GM23338 (cell line): Measurements from ENCODE around the gene FAM89A. TPM values are rescaled to one million over a fixed set of nuclear protein-coding genes. Genes with fewer than 3 reads are reported as not detected.

Source experiments
- ATAC-seq: fragments of 200-7000 bp; cut with Tn5 transposase; 3 replicates; pipeline ENCODE4 v1.9.1; 2020
- DNase-seq: peaks from one replicate; pipeline ENCODE4 v3.0.0-alpha.2; 2015; ENCODE audit warnings: low spot score
- H2AFZ ChIP-seq: fragments of 200-600 bp; sonication (generic); 2 replicates; pipeline ENCODE4 v1.8.0; 2016; ENCODE audit warnings: antibody characterized with exemption, mild to moderate bottlenecking, moderate library complexity
- H3F3A ChIP-seq: fragments of 200-600 bp; sonication (generic); replicated peaks from 2 replicates; pipeline ENCODE4 v1.8.0; 2017; ENCODE audit warnings: antibody characterized with exemption, mixed run types, low read depth
- H3K27ac ChIP-seq: fragments of 200-600 bp; sonication (generic); 2 replicates; pipeline ENCODE4 v1.6.1; 2016; ENCODE audit warnings: low read depth
- H3K27me3 ChIP-seq: fragments of 200-600 bp; sonication (generic); 2 replicates; pipeline ENCODE4 v1.8.0; 2016; ENCODE audit warnings: mild to moderate bottlenecking, mixed run types, moderate library complexity; ENCODE audit not compliant: insufficient read depth
- H3K36me3 ChIP-seq: fragments of 200-600 bp; sonication (generic); 2 replicates; pipeline ENCODE4 v1.8.0; 2016; ENCODE audit warnings: mild to moderate bottlenecking; ENCODE audit not compliant: insufficient read depth
- H3K4me1 ChIP-seq: fragments of 200-600 bp; sonication (generic); 2 replicates; pipeline ENCODE4 v1.8.0; 2016; ENCODE audit warnings: mild to moderate bottlenecking, moderate library complexity; ENCODE audit not compliant: insufficient read depth
- H3K4me2 ChIP-seq: fragments of 200-600 bp; sonication (generic); 2 replicates; pipeline ENCODE4 v1.7.1; 2017; ENCODE audit warnings: mixed run types
- H3K4me3 ChIP-seq: fragments of 200-600 bp; sonication (generic); 2 replicates; pipeline ENCODE4 v1.6.1; 2016; ENCODE audit warnings: mixed run types
- H3K79me2 ChIP-seq: fragments of 200-600 bp; sonication (generic); replicated peaks from 2 replicates; pipeline ENCODE4 v1.8.0; 2017; ENCODE audit warnings: mild to moderate bottlenecking; ENCODE audit not compliant: insufficient read depth
- H3K9me2 ChIP-seq: fragments of 200-600 bp; sonication (generic); 2 replicates; pipeline ENCODE4 v1.8.0; 2017; ENCODE audit not compliant: insufficient read depth
- H4K20me1 ChIP-seq: fragments of 200-600 bp; sonication (generic); replicated peaks from 2 replicates; pipeline ENCODE4 v1.8.0; 2017; ENCODE audit warnings: mild to moderate bottlenecking; ENCODE audit not compliant: insufficient read depth
- H3K27ac Mint-ChIP-seq: 2 replicates; pipeline ENCODE4 v1.8.0; 2020; ENCODE audit warnings: inconsistent platforms, mild to moderate bottlenecking, moderate library complexity, mixed read lengths
- H3K27me3 Mint-ChIP-seq: 3 replicates; pipeline ENCODE4 v1.8.0; 2022; ENCODE audit warnings: low read depth, mild to moderate bottlenecking, moderate library complexity, mixed read lengths, inconsistent platforms; ENCODE audit not compliant: insufficient read depth, poor library complexity
- H3K36me3 Mint-ChIP-seq: 3 replicates; pipeline ENCODE4 v1.8.0; 2021; ENCODE audit warnings: low read depth, mild to moderate bottlenecking, inconsistent platforms, moderate library complexity, mixed read lengths
- H3K4me1 Mint-ChIP-seq: 3 replicates; pipeline ENCODE4 v1.8.0; 2020; ENCODE audit warnings: mild to moderate bottlenecking, inconsistent platforms, mixed read lengths
- H3K4me3 Mint-ChIP-seq: 3 replicates; pipeline ENCODE4 v1.8.0; 2021; ENCODE audit warnings: moderate library complexity, mild to moderate bottlenecking, inconsistent platforms, mixed read lengths
- H3K9me3 Mint-ChIP-seq: 3 replicates; pipeline ENCODE4 v1.8.0; 2020; ENCODE audit warnings: moderate library complexity, mild to moderate bottlenecking, inconsistent platforms, mixed read lengths
- CREB1 ChIP-seq: fragments of 250-450 bp; sonication (Bioruptor Pico); IDR thresholded peaks from 2 replicates; pipeline ENCODE4 v1.5.0; 2020; ENCODE audit warnings: low read depth, mild to moderate bottlenecking, moderate library complexity
- CTCF ChIP-seq, 2 experiments: fragments of 200-600 bp in 1 of 2; sonication (generic) in 1 of 2; conservative IDR thresholded peaks; 2 replicates each; pipeline versions ENCODE4 v1.5.1 to v1.6.1; 2016 to 2017; ENCODE audit warnings: antibody characterized with exemption in 2 of 2, low read depth in 2 of 2, mild to moderate bottlenecking in 2 of 2, moderate library complexity in 1 of 2
- EZH2 ChIP-seq: fragments of 200-600 bp; sonication (generic); IDR thresholded peaks from one replicate; pipeline ENCODE4 v1.8.0; 2017; ENCODE audit warnings: antibody characterized with exemption, mild to moderate bottlenecking, low read depth; ENCODE audit not compliant: unreplicated experiment
- EZH2phosphoT487 ChIP-seq: fragments of 200-600 bp; sonication (generic); IDR thresholded peaks from one replicate; pipeline ENCODE4 v1.8.1; 2018; ENCODE audit warnings: antibody characterized with exemption; ENCODE audit not compliant: unreplicated experiment
- JUNB ChIP-seq: IDR thresholded peaks from one replicate; pipeline ENCODE4 v1.6.1; 2016; ENCODE audit warnings: antibody characterized with exemption; ENCODE audit not compliant: unreplicated experiment
- NANOG ChIP-seq: IDR thresholded peaks from 2 replicates; pipeline ENCODE4 v1.6.1; 2016; ENCODE audit warnings: antibody characterized with exemption, borderline replicate concordance
- POLR2AphosphoS5 ChIP-seq: IDR thresholded peaks from 2 replicates; pipeline ENCODE4 v1.6.1; 2016; ENCODE audit warnings: antibody characterized with exemption, low read depth
- STAT1 ChIP-seq: IDR thresholded peaks from one replicate; pipeline ENCODE4 v1.6.1; 2016; ENCODE audit warnings: antibody characterized with exemption; ENCODE audit not compliant: unreplicated experiment
- ZNF114 ChIP-seq: fragments of 250-450 bp; sonication (Bioruptor Pico); IDR thresholded peaks from 2 replicates; pipeline ENCODE4 v1.5.0; 2020; ENCODE audit warnings: mild to moderate bottlenecking, moderate library complexity
- ZNF331 ChIP-seq: fragments of 250-450 bp; sonication (Bioruptor Pico); IDR thresholded peaks from 2 replicates; pipeline ENCODE4 v1.5.0; 2020; ENCODE audit warnings: low read depth, mild to moderate bottlenecking, moderate library complexity
- polyA plus RNA-seq: library from polyadenylated mRNA; unstranded; fragments of >200 nt; fragmentation: Nextera tagmentation; extraction: Ambion mirVana; gene quantifications from 2 replicates; pipeline ENCODE4 v1.2.1, GENCODE V29; 2016
- total RNA-seq: library from RNA; depleted of rRNA; stranded (reverse); fragments of >200 nt; shearing (Covaris generic); gene quantifications from 2 replicates; pipeline ENCODE4 v1.2.3, GENCODE V29; 2014
- TF ChIP-seq, protein P1 (sequence below): fragments of 250-450 bp; sonication (Bioruptor Pico); IDR thresholded peaks from 2 replicates; pipeline ENCODE4 v1.5.0; 2020; ENCODE audit warnings: mild to moderate bottlenecking, moderate library complexity
- TF ChIP-seq, protein P2 (sequence below): IDR thresholded peaks from 2 replicates; pipeline ENCODE4 v1.6.1; 2016; ENCODE audit warnings: antibody characterized with exemption
- TF ChIP-seq, protein P3 (sequence below): IDR thresholded peaks from one replicate; pipeline ENCODE4 v1.6.1; 2018; ENCODE audit warnings: antibody characterized with exemption; ENCODE audit not compliant: unreplicated experiment

FAM89A gene
- total and polyA plus RNA-seq, 2 experiments from 2014 or later, result 3.2 to 3.8 TPM

- H3K27ac ChIP-seq, result no peak overlapping the region
- TF ChIP-seq NANOG, result no peak
- TF ChIP-seq ZNF114 (CRISPR knock-in tag), result no peak
- no peak for TF ChIP-seq JUNB
- no peak for TF ChIP-seq CTCF (conservative IDR thresholded peaks at IDR 0.05; ENCODE audit: low read depth in 2 of 2)
- no peak for TF ChIP-seq STAT1
- TF ChIP-seq ZNF331, result no peak
- no peak for TF ChIP-seq EZH2phosphoT487
- TF ChIP-seq, protein P1, sequence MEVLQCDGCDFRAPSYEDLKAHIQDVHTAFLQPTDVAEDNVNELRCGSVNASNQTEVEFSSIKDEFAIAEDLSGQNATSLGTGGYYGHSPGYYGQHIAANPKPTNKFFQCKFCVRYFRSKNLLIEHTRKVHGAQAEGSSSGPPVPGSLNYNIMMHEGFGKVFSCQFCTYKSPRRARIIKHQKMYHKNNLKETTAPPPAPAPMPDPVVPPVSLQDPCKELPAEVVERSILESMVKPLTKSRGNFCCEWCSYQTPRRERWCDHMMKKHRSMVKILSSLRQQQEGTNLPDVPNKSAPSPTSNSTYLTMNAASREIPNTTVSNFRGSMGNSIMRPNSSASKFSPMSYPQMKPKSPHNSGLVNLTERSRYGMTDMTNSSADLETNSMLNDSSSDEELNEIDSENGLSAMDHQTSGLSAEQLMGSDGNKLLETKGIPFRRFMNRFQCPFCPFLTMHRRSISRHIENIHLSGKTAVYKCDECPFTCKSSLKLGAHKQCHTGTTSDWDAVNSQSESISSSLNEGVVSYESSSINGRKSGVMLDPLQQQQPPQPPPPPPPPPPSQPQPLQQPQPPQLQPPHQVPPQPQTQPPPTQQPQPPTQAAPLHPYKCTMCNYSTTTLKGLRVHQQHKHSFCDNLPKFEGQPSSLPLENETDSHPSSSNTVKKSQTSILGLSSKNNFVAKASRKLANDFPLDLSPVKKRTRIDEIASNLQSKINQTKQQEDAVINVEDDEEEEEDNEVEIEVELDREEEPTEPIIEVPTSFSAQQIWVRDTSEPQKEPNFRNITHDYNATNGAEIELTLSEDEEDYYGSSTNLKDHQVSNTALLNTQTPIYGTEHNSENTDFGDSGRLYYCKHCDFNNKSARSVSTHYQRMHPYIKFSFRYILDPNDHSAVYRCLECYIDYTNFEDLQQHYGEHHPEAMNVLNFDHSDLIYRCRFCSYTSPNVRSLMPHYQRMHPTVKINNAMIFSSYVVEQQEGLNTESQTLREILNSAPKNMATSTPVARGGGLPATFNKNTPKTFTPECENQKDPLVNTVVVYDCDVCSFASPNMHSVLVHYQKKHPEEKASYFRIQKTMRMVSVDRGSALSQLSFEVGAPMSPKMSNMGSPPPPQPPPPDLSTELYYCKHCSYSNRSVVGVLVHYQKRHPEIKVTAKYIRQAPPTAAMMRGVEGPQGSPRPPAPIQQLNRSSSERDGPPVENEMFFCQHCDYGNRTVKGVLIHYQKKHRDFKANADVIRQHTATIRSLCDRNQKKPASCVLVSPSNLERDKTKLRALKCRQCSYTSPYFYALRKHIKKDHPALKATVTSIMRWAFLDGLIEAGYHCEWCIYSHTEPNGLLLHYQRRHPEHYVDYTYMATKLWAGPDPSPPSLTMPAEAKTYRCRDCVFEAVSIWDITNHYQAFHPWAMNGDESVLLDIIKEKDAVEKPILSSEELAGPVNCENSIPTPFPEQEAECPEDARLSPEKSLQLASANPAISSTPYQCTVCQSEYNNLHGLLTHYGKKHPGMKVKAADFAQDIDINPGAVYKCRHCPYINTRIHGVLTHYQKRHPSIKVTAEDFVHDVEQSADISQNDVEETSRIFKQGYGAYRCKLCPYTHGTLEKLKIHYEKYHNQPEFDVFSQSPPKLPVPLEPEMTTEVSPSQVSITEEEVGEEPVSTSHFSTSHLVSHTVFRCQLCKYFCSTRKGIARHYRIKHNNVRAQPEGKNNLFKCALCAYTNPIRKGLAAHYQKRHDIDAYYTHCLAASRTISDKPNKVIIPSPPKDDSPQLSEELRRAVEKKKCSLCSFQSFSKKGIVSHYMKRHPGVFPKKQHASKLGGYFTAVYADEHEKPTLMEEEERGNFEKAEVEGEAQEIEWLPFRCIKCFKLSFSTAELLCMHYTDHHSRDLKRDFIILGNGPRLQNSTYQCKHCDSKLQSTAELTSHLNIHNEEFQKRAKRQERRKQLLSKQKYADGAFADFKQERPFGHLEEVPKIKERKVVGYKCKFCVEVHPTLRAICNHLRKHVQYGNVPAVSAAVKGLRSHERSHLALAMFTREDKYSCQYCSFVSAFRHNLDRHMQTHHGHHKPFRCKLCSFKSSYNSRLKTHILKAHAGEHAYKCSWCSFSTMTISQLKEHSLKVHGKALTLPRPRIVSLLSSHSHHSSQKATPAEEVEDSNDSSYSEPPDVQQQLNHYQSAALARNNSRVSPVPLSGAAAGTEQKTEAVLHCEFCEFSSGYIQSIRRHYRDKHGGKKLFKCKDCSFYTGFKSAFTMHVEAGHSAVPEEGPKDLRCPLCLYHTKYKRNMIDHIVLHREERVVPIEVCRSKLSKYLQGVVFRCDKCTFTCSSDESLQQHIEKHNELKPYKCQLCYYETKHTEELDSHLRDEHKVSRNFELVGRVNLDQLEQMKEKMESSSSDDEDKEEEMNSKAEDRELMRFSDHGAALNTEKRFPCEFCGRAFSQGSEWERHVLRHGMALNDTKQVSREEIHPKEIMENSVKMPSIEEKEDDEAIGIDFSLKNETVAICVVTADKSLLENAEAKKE (CRISPR knock-in tag), result no peak
- TF ChIP-seq, protein P2, sequence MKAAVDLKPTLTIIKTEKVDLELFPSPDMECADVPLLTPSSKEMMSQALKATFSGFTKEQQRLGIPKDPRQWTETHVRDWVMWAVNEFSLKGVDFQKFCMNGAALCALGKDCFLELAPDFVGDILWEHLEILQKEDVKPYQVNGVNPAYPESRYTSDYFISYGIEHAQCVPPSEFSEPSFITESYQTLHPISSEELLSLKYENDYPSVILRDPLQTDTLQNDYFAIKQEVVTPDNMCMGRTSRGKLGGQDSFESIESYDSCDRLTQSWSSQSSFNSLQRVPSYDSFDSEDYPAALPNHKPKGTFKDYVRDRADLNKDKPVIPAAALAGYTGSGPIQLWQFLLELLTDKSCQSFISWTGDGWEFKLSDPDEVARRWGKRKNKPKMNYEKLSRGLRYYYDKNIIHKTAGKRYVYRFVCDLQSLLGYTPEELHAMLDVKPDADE, result no peak
- no peak for TF ChIP-seq EZH2
- TF ChIP-seq, protein P3, sequence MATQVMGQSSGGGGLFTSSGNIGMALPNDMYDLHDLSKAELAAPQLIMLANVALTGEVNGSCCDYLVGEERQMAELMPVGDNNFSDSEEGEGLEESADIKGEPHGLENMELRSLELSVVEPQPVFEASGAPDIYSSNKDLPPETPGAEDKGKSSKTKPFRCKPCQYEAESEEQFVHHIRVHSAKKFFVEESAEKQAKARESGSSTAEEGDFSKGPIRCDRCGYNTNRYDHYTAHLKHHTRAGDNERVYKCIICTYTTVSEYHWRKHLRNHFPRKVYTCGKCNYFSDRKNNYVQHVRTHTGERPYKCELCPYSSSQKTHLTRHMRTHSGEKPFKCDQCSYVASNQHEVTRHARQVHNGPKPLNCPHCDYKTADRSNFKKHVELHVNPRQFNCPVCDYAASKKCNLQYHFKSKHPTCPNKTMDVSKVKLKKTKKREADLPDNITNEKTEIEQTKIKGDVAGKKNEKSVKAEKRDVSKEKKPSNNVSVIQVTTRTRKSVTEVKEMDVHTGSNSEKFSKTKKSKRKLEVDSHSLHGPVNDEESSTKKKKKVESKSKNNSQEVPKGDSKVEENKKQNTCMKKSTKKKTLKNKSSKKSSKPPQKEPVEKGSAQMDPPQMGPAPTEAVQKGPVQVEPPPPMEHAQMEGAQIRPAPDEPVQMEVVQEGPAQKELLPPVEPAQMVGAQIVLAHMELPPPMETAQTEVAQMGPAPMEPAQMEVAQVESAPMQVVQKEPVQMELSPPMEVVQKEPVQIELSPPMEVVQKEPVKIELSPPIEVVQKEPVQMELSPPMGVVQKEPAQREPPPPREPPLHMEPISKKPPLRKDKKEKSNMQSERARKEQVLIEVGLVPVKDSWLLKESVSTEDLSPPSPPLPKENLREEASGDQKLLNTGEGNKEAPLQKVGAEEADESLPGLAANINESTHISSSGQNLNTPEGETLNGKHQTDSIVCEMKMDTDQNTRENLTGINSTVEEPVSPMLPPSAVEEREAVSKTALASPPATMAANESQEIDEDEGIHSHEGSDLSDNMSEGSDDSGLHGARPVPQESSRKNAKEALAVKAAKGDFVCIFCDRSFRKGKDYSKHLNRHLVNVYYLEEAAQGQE, result no peak
- TF ChIP-seq POLR2AphosphoS5, result no peak
- no peak for TF ChIP-seq CREB1 (CRISPR knock-in tag)
- H3K79me2 ChIP-seq, result no peaks in the 10 kb centered on the region
- Mint-ChIP-seq H3K27ac (no peak overlapping the region), H3K27me3 (peaks cover 21% of the 10 kb centered on the region), H3K4me1 (no peaks in the 10 kb centered on the region), H3K36me3 (no peaks in the 10 kb centered on the region), H3K4me3 (no peak overlapping the region), H3K9me3 (no peaks in the 10 kb centered on the region)
- no peak overlapping the region for H2AFZ ChIP-seq
- H3K4me1 ChIP-seq, result no peaks in the 10 kb centered on the region
- no peak overlapping the region for H3K4me2 ChIP-seq
- no peaks in the 10 kb centered on the region for H3K9me2 ChIP-seq
- peaks cover 27% of the 10 kb centered on the region for H3K27me3 ChIP-seq
- H3K36me3 ChIP-seq, result no peaks in the 10 kb centered on the region
- no peaks in the 10 kb centered on the region for H3F3A ChIP-seq
- H4K20me1 ChIP-seq, result 0 out of 2 replicates have a peak, but pooled peaks cover 4% of the 10 kb centered on the region
- ATAC-seq (no peak), DNase-seq (no peak)
- no peak overlapping the region for H3K4me3 ChIP-seq
These were observed 10.3 kb upstream of the FAM89A start for GRCh38 chr1:231050395-231050794.
